Thoracic aorta (tissue), 2 donors: Measurements from ENCODE around the gene PPP1R12A. TPM values are rescaled to one million over a fixed set of nuclear protein-coding genes. Genes with fewer than 3 reads are reported as not detected.

ENCODE experiments used
- ATAC-seq: fragments of 150-250 bp; one replicate; pipeline ENCODE4 v1.8.0; 2017; ENCODE audit warnings: low read depth; ENCODE audit not compliant: insufficient number of reproducible peaks, low FRiP score
- DNase-seq: peaks from one replicate; pipeline ENCODE4 v3.0.0-alpha.2; 2020; ENCODE audit warnings: low spot score
- H3K27ac ChIP-seq, 2 donors: fragments of 200-600 bp; sonication (generic); 1 replicate in 1 of 2; 2 replicates in 1 of 2; pipeline ENCODE4 v1.5.1; 2016; ENCODE audit warnings: mild to moderate bottlenecking in 2 of 2, moderate library complexity in 2 of 2
- H3K27me3 ChIP-seq: fragments of 200-600 bp; sonication (generic); replicated peaks from 2 replicates; pipeline ENCODE4 v1.6.0; 2016; ENCODE audit warnings: mild to moderate bottlenecking; ENCODE audit not compliant: insufficient read depth
- H3K36me3 ChIP-seq: fragments of 200-600 bp; sonication (generic); one replicate; pipeline ENCODE4 v1.5.1; 2016
- H3K4me1 ChIP-seq, 2 donors: fragments of 200-600 bp; sonication (generic); 1 replicate in 1 of 2; 2 replicates in 1 of 2; pipeline versions ENCODE4 v1.5.1 to v1.6.0; 2016; ENCODE audit warnings: low read depth in 2 of 2, mild to moderate bottlenecking in 1 of 2; ENCODE audit not compliant: control insufficient read depth in 1 of 2
- H3K4me3 ChIP-seq: fragments of 200-600 bp; sonication (generic); 2 replicates; pipeline ENCODE4 v1.5.1; 2016; ENCODE audit warnings: mild to moderate bottlenecking
- H3K9me3 ChIP-seq: fragments of 200-600 bp; sonication (generic); 2 replicates; pipeline ENCODE4 v1.5.1; 2016
- CTCF ChIP-seq: fragments of 200-600 bp; sonication (generic); IDR thresholded peaks from one replicate; pipeline ENCODE4 v1.5.1; 2019; ENCODE audit warnings: antibody characterized with exemption
- total RNA-seq, 2 donors: library from RNA; depleted of rRNA; stranded (reverse); fragments of >200 nt; gene quantifications; one replicate each; pipeline versions ENCODE4 v1.1.0 to v1.2.3, GENCODE V29; 2016

The PPP1R12A gene
- total RNA-seq, 2 donors from 2014 or later = 151 to 199 TPM

GRCh38 chr12:79935624-79936345 lies 888 bp upstream of the PPP1R12A start:
- peak overlapping the region; percentile 99 to 100 for H3K27ac ChIP-seq
- no peaks in the 10 kb centered on the region for H3K36me3 ChIP-seq
- no peak for DNase-seq
- peaks cover 8 to 15% of the 10 kb centered on the region in 2 donors for H3K4me1 ChIP-seq
- H3K27me3 ChIP-seq = no peaks in the 10 kb centered on the region
- TF ChIP-seq CTCF = no peak
- peak overlapping the region; percentile 99 for H3K4me3 ChIP-seq
- no peaks in the 10 kb centered on the region for H3K9me3 ChIP-seq
- peak; percentile 64 for ATAC-seq

GRCh38 chr12:79934281-79935020 lies 446 bp downstream of the PPP1R12A start:
- no peak for DNase-seq
- no peaks in the 10 kb centered on the region for H3K36me3 ChIP-seq
- ATAC-seq = peak; percentile 1
- H3K4me3 ChIP-seq = peak overlapping the region; percentile 99
- no peaks in the 10 kb centered on the region for H3K9me3 ChIP-seq
- H3K27me3 ChIP-seq = no peaks in the 10 kb centered on the region
- peak overlapping the region; percentile 99 to 100 for H3K27ac ChIP-seq
- peaks cover 17 to 23% of the 10 kb centered on the region in 2 donors for H3K4me1 ChIP-seq
- TF ChIP-seq CTCF = no peak

- DNase-seq (no peak), ATAC-seq (no peak)
- Histone ChIP-seq H3K27ac (peak overlapping the region; percentile 99 to 100), H3K9me3 (no peaks in the 10 kb centered on the region), H3K4me1 (peaks cover 19 to 31% of the 10 kb centered on the region in 2 donors), H3K27me3 (no peaks in the 10 kb centered on the region), H3K36me3 (no peaks in the 10 kb centered on the region), H3K4me3 (peak overlapping the region; percentile 99)
- no peak for TF ChIP-seq CTCF
These were observed 1.2 kb downstream of the PPP1R12A start for GRCh38 chr12:79933532-79934264.

- Histone ChIP-seq H3K36me3 (no peaks in the 10 kb centered on the region), H3K9me3 (no peaks in the 10 kb centered on the region), H3K4me1 (peaks cover 26 to 34% of the 10 kb centered on the region in 2 donors), H3K4me3 (peak overlapping the region; percentile 99), H3K27ac (peak overlapping the region; percentile 99 to 100), H3K27me3 (no peaks in the 10 kb centered on the region)
- TF ChIP-seq CTCF = no peak
- DNase-seq = no peak
- no peak for ATAC-seq
These were observed 1.9 kb downstream of the PPP1R12A start for GRCh38 chr12:79933043-79933442.

GRCh38 chr12:79932357-79932756 lies 2.5 kb downstream of the PPP1R12A start:
- no peak for TF ChIP-seq CTCF
- Histone ChIP-seq H3K9me3 (no peaks in the 10 kb centered on the region), H3K36me3 (no peaks in the 10 kb centered on the region), H3K4me1 (peaks cover 33 to 41% of the 10 kb centered on the region in 2 donors), H3K27ac (peak overlapping the region; percentile 30 to 100), H3K27me3 (no peaks in the 10 kb centered on the region), H3K4me3 (peak overlapping the region; percentile 99)
- DNase-seq = no peak
- no peak for ATAC-seq
